Neural cell (in vitro differentiated cells): Measurements from ENCODE around the gene GOLGA6L22.
"Not testable (repeated sequence)": the region's sequence is repeated elsewhere in the genome, so short reads cannot be mapped to it uniquely, and the experiment has no call there.

ENCODE experiments used
- CTCF ChIP-seq: fragments of 450-650 bp; IDR thresholded peaks from 2 replicates; pipeline ENCODE4 v1.5.1; 2014; ENCODE audit warnings: antibody characterized with exemption, mild to moderate bottlenecking, moderate library complexity; ENCODE audit not compliant: poor library complexity, severe bottlenecking
- EZH2 ChIP-seq: fragments of 200-600, 300-800 bp; shearing (Covaris generic), sonication (generic); IDR thresholded peaks from 2 replicates; pipeline ENCODE4 v1.6.1; 2014; ENCODE audit warnings: antibody characterized with exemption, low read length, borderline replicate concordance, mild to moderate bottlenecking; ENCODE audit not compliant: insufficient read depth, poor library complexity, severe bottlenecking

GRCh38 chr15:22502272-22502671 is 43.6 kb downstream of the GOLGA6L22 start:
- not testable (repeated sequence) for TF ChIP-seq CTCF, EZH2
